Loucy (cell line): Measurements from ENCODE around the gene SMC4.

Experiments used
- CTCF ChIP-seq: fragments of 200-600 bp; sonication (generic); conservative IDR thresholded peaks from 2 replicates; pipeline ENCODE4 v1.5.1; 2014; ENCODE audit warnings: mild to moderate bottlenecking, antibody characterized with exemption, low read length
- EZH2phosphoT487 ChIP-seq: fragments of 200-600 bp; IDR thresholded peaks from 2 replicates; pipeline ENCODE4 v1.6.1; 2018; ENCODE audit warnings: antibody characterized with exemption, mild to moderate bottlenecking, moderate library complexity, borderline replicate concordance

- TF ChIP-seq CTCF (no peak), EZH2phosphoT487 (no peak)
Observed at GRCh38 chr3:160447544-160447943, 48.1 kb downstream of the SMC4 start.
